Measurements from ENCODE around the gene ALX3. TPM values are rescaled to one million over a fixed set of nuclear protein-coding genes. Genes with fewer than 3 reads are reported as not detected.

The ALX3 gene
- total RNA-seq, result not detected in 2 replicates

DNA sequence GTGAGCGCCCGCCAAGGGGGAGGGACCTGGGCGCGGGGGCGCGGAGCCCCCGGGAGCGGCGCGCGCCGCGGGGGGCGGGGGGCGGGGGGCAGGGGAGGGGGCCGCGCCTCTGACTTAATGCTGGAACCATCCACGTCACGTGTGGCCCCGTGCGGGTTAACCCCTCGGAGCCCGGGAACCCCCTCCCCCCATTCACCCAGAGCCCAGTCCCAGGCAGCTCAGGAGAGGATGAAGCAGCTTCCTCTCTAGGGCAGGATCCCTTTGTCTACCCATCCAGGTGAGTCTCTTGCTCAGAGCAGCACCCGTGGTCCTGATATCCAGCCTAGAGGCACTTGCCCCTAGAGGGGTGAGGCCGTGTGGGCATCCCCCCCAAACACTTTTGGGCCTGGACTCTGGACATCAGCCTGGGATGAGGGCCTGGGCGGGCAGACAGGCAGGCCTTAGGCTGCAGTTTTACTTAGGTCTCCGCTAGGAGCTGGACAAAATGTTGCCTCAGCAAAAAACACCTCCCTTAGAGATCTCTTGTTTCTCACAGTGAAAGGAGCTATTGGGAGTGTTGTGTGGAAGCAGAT lies at the start of gene ALX3:
Gene ALX3 (minus strand): TSS at position 2 of the 572 bp plus-strand sequence. CDS start 60 bp downstream, outside the sequence.

DNA sequence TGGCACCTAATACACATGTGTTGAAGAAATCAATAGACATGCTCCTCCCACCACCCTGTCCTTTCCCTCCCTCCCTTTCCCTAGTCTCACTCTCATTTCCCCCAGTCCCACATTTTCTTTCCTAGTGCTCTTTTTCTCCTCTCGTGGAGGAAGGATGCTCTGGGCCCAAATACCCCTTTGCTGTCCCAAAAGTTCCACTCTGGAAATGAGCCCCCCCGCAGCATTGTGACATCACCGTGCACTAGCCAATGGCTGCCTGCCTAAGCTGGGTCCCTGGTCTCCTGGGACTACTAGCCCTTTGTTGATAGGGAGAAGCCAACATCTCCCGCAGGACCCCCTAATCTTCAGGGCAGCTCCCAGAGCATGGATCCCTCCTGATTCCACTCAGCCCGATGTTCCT lies 41.7 kb upstream of the ALX3 start, which contains the start of gene UBL4B:
Gene UBL4B (plus strand): TSS at position 301 of the 400 bp plus-strand sequence. CDS start 92 bp downstream, at position 393.

DNA sequence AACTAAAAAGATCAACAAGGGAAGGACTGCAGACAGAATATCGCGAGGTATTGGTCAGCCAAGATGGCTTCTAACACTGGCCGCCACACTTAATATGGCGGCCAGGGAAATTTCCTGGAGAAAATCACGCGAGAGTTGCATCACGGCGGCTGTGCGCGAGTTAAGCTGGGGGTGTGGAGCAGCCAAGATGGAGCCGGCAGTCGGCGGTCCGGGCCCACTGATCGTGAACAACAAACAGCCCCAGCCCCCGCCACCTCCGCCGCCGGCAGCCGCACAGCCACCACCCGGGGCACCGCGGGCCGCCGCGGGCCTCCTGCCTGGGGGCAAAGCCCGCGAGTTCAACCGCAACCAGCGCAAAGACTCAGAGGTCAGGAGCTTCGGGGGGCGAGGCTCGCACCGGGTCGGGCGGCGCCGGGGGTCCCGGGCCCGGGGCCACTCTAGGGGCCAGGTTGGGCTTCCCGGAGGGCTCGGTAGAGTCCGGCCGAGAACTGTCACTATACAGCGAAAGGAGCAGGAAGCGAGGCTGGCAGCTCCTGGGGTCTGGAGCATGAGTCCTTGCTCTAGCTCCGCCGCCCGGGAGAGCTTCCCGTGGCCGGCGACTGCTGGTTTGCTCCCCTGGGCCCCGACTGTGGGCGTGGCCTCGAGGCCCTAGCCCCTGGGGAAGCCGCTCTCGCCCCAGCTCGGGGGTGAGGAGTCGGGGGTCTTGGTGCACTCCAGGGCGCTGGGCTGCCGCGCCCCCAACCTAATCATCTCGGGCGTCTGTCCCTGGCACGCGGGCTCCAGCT lies 35.8 kb downstream of the ALX3 start, which contains the start of gene STRIP1:
Gene STRIP1 (plus strand): TSS at position 174 of the 785 bp plus-strand sequence. CDS start 14 bp downstream, at position 188.

Other genes with a start within 250 kb of the ALX3 start
- gene CSF1, start 159.8 kb downstream of the ALX3 start, total RNA-seq, result 4.2 and 4.9 TPM in 2 replicates
- 35.2 and 37.7 TPM in 2 replicates for gene AHCYL1, start 85.9 kb downstream of the ALX3 start, total RNA-seq
- 24.3 and 25.1 TPM in 2 replicates for gene STRIP1, start 36.0 kb downstream of the ALX3 start, total RNA-seq
- gene UBL4B, start 41.8 kb upstream of the ALX3 start, total RNA-seq, result not detected in 2 replicates
- gene SLC6A17, start 79.8 kb upstream of the ALX3 start, total RNA-seq, result 0.19 and 0.21 TPM in 2 replicates
- 2.5 and 2.9 TPM in 2 replicates for gene KCNC4, start 139.6 kb upstream of the ALX3 start, total RNA-seq

Measured in airway epithelial cell (primary cell).